Neural crest cell (in vitro differentiated cells): ENCODE measurements around the gene TTC16. TPM values are rescaled to one million over a fixed set of nuclear protein-coding genes. Genes with fewer than 3 reads are reported as not detected.

ENCODE experiments used
- DNase-seq: peaks from one replicate; pipeline ENCODE4 v3.0.0; 2021; ENCODE audit warnings: low read depth, mixed read lengths, low spot score
- H3K27ac Mint-ChIP-seq: one replicate; pipeline ENCODE4 v1.8.0; 2021; ENCODE audit warnings: mild to moderate bottlenecking, mixed read lengths; ENCODE audit not compliant: unreplicated experiment
- H3K27me3 Mint-ChIP-seq: 2 replicates; pipeline ENCODE4 v1.8.0; 2021; ENCODE audit warnings: low read depth, mild to moderate bottlenecking, mixed read lengths
- H3K36me3 Mint-ChIP-seq: 2 replicates; pipeline ENCODE4 v1.8.0; 2021; ENCODE audit warnings: low read depth, mild to moderate bottlenecking, mixed read lengths
- H3K4me1 Mint-ChIP-seq: 2 replicates; pipeline ENCODE4 v1.8.0; 2021; ENCODE audit warnings: mixed read lengths
- H3K4me3 Mint-ChIP-seq: one replicate; pipeline ENCODE4 v1.8.0; 2021; ENCODE audit warnings: mild to moderate bottlenecking, mixed read lengths
- H3K9me3 Mint-ChIP-seq: 2 replicates; pipeline ENCODE4 v1.8.0; 2021; ENCODE audit warnings: mixed read lengths
- total RNA-seq: library from RNA; stranded (reverse); gene quantifications from 2 replicates; pipeline ENCODE4 v1.2.1, GENCODE V29; 2021
- TF ChIP-seq, protein P1 (sequence below): fragments of 200-600 bp; sonication (generic); conservative IDR thresholded peaks from 2 replicates; pipeline ENCODE4 v1.5.0; 2021; ENCODE audit warnings: antibody characterized with exemption, mild to moderate bottlenecking

The TTC16 gene
- total RNA-seq, 1 donor from 2014 or later: not detected

DNA sequence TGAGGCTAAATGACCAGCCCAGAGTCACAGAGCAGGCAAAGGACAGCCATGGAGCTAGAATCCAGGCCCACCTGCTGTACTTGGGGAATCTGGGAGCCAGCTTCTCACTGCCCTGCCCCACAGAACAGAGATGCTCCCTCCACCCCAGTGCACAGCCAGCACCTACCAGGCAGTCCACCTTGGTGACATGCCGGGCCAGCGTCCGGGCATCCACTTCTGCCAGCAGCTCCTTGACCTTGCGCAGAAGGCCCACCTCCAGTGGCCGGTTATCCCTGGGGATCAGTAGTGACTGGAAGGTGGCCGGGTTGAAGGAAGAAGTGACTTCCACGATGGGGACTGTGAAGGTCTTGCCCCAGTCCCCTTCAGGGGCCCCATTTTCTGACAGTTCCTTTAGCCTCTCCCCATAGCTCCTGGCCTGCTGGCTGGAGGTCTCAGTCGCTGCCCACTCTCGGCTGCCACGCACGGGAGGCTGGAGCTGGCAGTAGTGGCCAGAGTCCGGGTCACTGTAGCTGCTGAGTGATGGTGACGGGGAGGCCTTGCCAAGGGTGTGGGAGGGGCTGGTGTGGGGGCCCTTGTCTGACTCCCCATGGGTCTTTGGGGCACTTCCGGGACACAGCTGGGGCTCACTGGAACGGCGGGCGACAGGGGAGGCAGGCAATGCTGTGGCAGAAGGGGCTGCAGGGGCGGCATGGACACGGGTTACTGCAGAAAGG lies 28.7 kb downstream of the TTC16 start:
- TF ChIP-seq, protein P1, sequence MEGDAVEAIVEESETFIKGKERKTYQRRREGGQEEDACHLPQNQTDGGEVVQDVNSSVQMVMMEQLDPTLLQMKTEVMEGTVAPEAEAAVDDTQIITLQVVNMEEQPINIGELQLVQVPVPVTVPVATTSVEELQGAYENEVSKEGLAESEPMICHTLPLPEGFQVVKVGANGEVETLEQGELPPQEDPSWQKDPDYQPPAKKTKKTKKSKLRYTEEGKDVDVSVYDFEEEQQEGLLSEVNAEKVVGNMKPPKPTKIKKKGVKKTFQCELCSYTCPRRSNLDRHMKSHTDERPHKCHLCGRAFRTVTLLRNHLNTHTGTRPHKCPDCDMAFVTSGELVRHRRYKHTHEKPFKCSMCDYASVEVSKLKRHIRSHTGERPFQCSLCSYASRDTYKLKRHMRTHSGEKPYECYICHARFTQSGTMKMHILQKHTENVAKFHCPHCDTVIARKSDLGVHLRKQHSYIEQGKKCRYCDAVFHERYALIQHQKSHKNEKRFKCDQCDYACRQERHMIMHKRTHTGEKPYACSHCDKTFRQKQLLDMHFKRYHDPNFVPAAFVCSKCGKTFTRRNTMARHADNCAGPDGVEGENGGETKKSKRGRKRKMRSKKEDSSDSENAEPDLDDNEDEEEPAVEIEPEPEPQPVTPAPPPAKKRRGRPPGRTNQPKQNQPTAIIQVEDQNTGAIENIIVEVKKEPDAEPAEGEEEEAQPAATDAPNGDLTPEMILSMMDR: no peak
- H3K27ac Mint-ChIP-seq: no peak overlapping the region
- DNase-seq: no peak

DNA sequence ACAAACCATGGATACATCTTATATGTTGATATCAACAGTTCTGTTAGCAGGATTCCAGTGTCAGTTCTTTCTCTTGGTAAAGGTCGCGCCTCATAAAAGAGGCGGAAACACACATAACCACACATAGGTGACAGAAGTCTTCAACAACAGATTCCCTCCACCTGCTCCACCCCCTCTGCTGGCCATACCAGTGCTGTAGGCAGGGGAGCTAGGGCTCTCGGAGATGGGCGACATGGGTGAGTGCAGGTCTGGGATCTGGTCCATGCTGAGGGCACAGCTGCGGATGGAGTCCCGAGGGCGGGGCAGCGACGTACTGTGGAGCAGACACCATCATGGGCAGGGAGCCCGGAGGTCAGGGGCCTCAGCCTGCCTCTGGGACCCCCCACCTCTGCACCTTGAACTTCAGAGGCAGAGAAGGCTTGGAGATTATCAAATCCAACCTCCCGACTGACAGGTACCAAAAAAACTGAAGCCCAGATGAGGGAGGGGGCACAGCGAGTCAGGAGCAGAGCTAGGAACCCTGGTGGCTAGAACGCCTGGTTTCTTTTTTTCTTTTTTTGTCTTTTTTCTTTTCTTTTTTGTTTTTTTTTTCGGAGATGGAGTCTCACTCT lies 31.2 kb downstream of the TTC16 start:
- DNase-seq: no peak
- no peak overlapping the region for H3K4me3 Mint-ChIP-seq
- TF ChIP-seq, protein P1: no peak
- no peak overlapping the region for H3K27ac Mint-ChIP-seq
- H3K27me3 Mint-ChIP-seq: peaks cover 17% of the 10 kb centered on the region
- H3K4me1 Mint-ChIP-seq: peaks cover 10% of the 10 kb centered on the region
- H3K36me3 Mint-ChIP-seq: no peaks in the 10 kb centered on the region
- no peaks in the 10 kb centered on the region for H3K9me3 Mint-ChIP-seq

More for the DNA sequence above, 28.7 kb downstream of the TTC16 start:
- H3K4me3 Mint-ChIP-seq: no peak overlapping the region
- H3K9me3 Mint-ChIP-seq: no peaks in the 10 kb centered on the region
- H3K27me3 Mint-ChIP-seq: peaks cover 8% of the 10 kb centered on the region
- peaks cover 18% of the 10 kb centered on the region for H3K4me1 Mint-ChIP-seq
- no peaks in the 10 kb centered on the region for H3K36me3 Mint-ChIP-seq

DNA sequence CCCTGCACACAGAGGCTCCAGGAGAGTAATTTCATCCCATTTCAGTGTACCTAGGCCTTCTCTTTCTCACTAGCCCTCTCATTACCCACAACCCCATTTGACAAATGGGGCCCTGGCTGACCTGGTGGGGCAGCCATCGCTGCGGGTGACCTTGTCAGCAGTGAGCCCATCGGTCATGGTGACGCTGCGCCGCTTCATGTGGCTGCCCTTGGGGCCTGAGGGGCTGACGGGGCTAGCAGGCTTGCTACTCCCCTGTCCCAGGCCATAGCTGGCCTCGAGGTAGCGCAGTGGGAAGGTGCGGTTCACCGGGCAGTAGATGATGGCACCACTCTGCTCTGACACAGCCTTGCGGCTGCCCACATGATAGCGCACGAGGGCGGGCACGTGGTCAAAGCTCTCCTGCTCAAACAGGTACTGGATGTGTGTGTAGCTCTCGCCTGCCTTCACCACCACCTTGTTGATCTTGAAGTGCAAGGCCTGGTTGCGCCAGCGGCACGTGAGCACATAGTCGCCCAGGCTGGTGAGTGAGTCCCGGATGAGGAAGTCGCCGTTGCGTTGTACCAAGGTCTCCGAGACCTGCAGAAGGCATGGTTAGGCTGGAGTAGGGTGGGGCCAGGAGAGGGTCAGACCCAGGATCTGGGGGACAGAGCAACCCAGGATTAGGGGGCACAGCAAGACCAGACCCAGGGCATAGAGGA lies 33.4 kb downstream of the TTC16 start:
- peaks cover 37% of the 10 kb centered on the region for H3K27me3 Mint-ChIP-seq
- H3K36me3 Mint-ChIP-seq: no peaks in the 10 kb centered on the region
- DNase-seq: no peak

DNA sequence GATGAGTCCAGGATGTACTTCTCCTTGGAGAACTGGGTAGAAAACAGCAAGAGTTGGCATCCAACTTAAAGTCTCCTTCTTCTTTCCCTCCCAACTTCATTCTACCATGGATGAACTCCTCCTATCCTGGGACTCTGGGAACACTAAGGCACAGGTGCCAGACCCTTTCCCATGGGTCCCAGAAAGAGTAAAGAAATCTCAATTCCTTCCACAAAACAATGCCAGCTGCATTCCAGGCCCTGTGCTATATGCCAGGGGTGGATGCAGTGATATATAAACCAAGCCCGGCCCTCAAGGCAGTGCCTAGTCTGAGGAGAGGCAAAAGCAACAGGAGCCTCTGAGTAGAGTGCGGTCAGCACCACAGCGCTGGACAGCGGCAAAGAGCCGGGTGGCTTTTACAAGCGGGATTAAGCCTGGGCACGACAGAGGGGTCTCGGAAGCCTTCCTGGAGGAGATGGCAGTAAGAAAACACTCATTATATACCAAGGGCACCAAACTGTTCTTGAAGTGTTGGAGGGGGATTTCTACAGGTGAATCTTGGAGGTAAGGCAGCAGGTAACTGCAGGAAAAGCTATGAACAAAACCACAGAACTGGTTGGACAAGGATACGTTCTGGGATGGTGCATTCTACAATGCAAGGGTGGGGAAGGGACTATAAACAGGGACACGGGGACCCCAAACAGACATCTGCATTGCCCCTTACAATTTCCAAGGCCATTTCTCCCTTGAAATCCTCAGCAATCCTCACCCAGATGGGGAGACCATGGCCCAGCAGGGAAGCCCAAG lies 35.6 kb downstream of the TTC16 start:
- no peak overlapping the region for H3K27ac Mint-ChIP-seq
- H3K4me1 Mint-ChIP-seq: no peaks in the 10 kb centered on the region
- H3K9me3 Mint-ChIP-seq: no peaks in the 10 kb centered on the region
- H3K27me3 Mint-ChIP-seq: peaks cover 51% of the 10 kb centered on the region
- DNase-seq: peak; percentile 55
- TF ChIP-seq, protein P1: no peak
- peak overlapping the region; percentile 60 for H3K4me3 Mint-ChIP-seq
- H3K36me3 Mint-ChIP-seq: no peaks in the 10 kb centered on the region

More for the DNA sequence above, 33.4 kb downstream of the TTC16 start:
- H3K4me1 Mint-ChIP-seq: no peaks in the 10 kb centered on the region
- no peak overlapping the region for H3K27ac Mint-ChIP-seq
- TF ChIP-seq, protein P1: no peak
- H3K4me3 Mint-ChIP-seq: no peak overlapping the region
- no peaks in the 10 kb centered on the region for H3K9me3 Mint-ChIP-seq

DNA sequence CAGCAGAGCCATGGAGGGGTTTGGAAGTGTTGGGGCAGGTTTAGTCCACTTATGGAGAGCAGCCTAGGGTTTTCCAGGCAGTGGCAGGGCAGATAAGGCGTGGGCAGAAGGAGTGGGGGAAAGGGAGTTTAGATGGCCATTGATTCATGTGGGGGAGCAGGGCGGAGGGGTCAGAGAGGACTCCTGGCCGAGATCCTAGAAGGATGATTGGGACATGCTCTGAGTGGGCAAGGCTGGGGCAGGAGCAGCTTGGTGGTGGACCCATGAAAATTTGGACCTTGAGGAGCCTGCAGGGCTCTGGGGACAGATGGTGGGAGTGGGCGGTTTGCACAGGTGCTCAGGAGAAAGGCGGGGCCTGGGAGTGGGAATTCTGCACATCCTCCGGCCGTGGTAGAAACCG lies 37.3 kb downstream of the TTC16 start:
- H3K4me1 Mint-ChIP-seq: no peaks in the 10 kb centered on the region
- no peaks in the 10 kb centered on the region for H3K9me3 Mint-ChIP-seq
- H3K36me3 Mint-ChIP-seq: no peaks in the 10 kb centered on the region
- H3K27me3 Mint-ChIP-seq: peaks cover 55% of the 10 kb centered on the region
- TF ChIP-seq, protein P1: no peak
- H3K27ac Mint-ChIP-seq: no peak overlapping the region
- peak overlapping the region; percentile 22 for H3K4me3 Mint-ChIP-seq
- DNase-seq: no peak
